AG09309 (cell line): Measurements from ENCODE around the gene SLC2A5.

Experiments used
- DNase-seq: peaks from one replicate; pipeline ENCODE4 v3.0.0-alpha.2; 2010; ENCODE audit warnings: low read depth
- H3K4me3 ChIP-seq: 2 replicates; pipeline ENCODE4 v1.5.1; 2011; ENCODE audit warnings: mild to moderate bottlenecking, low read depth, low read length, moderate library complexity; ENCODE audit not compliant: control insufficient read depth
- TF ChIP-seq, protein P1 (sequence below): IDR thresholded peaks from 2 replicates; pipeline ENCODE4 v1.5.1; 2011; ENCODE audit warnings: mild to moderate bottlenecking, low read depth, low read length, inconsistent platforms; ENCODE audit not compliant: insufficient read depth, control insufficient read depth; ENCODE audit errors: missing control alignments

The SLC2A5 gene

DNA sequence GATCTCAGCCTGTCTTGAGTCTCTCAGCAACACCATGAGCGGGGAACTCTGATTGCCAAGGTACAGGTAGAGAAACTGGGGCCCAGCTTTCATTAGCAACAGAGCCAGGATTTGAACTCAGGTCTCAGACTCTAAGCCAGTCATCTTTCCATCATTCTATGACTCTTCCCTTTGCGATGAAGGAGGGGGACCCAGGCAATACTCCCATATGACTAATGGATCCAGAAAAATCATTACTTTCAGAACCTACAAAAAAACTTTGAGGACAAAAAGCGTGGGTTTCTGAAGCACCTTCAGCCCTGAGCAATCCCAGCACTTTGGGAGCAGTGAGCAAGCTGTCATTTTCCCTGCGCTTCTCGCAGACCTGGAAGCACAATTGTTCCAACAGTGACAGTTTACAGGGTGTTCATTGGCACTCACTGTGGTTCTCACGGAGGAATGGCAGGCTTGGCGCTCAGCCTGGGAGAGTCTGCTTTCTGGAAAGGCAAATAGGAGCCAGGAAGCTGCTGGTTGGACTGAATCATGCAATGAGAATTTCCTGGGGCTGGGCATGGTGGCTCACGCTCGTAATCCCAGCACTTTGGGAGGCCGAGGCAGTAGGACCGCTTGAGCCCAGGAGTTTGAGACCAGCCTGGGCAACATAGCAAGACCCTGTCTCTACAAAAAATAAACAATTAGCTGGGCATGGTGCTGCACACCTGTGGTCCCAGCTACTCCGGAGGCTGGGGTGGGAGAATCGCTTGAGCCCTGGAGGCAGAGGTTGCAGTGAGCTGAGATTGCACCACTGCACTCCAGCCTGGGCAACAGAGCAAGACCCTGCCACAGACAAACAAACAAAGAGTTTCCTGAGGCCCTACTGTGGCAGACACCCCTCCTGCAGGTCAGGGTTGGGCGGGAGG, 83.3 kb downstream of the SLC2A5 start:
- peak; percentile 92 for DNase-seq
- TF ChIP-seq, protein P1, sequence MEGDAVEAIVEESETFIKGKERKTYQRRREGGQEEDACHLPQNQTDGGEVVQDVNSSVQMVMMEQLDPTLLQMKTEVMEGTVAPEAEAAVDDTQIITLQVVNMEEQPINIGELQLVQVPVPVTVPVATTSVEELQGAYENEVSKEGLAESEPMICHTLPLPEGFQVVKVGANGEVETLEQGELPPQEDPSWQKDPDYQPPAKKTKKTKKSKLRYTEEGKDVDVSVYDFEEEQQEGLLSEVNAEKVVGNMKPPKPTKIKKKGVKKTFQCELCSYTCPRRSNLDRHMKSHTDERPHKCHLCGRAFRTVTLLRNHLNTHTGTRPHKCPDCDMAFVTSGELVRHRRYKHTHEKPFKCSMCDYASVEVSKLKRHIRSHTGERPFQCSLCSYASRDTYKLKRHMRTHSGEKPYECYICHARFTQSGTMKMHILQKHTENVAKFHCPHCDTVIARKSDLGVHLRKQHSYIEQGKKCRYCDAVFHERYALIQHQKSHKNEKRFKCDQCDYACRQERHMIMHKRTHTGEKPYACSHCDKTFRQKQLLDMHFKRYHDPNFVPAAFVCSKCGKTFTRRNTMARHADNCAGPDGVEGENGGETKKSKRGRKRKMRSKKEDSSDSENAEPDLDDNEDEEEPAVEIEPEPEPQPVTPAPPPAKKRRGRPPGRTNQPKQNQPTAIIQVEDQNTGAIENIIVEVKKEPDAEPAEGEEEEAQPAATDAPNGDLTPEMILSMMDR = no peak
- no peak overlapping the region for H3K4me3 ChIP-seq
